ENCODE results near the gene PPARGC1A.

DNA sequence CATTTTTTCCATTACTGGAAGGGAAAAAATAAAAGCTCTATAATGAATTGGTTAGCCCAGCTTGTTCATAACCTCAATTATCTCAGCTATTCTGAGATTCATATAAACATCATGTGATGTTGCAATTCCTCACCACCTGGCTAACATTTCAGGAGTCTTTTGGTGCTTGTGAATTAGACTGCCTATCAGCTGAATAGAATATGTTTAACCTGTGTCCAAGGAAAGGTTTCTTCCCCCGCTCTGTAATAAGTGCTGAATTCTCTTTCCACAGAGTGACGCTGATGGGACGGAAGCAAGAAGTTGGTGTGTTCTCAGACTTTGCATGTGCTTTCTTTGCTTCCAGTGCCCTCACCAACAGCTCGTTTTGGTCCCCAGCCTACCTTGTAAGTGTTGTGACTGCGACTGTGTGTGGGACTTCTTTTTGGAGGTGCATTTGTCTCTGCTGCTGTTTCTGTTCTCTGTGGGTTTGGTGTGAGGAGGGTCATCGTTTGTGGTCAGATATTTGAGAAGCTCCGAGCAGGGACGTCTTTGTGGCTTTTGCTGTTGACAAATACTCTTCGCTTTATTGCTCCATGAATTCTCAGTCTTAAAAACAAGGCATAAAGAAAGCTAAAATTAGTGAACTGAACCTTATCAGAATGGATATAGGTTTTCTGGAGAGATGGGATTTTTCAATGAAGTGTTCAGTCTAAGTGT is 61.7 kb downstream of the PPARGC1A start:
- TF ChIP-seq, protein P1, sequence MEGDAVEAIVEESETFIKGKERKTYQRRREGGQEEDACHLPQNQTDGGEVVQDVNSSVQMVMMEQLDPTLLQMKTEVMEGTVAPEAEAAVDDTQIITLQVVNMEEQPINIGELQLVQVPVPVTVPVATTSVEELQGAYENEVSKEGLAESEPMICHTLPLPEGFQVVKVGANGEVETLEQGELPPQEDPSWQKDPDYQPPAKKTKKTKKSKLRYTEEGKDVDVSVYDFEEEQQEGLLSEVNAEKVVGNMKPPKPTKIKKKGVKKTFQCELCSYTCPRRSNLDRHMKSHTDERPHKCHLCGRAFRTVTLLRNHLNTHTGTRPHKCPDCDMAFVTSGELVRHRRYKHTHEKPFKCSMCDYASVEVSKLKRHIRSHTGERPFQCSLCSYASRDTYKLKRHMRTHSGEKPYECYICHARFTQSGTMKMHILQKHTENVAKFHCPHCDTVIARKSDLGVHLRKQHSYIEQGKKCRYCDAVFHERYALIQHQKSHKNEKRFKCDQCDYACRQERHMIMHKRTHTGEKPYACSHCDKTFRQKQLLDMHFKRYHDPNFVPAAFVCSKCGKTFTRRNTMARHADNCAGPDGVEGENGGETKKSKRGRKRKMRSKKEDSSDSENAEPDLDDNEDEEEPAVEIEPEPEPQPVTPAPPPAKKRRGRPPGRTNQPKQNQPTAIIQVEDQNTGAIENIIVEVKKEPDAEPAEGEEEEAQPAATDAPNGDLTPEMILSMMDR (IDR thresholded peaks at IDR 0.05), result no peak
- TF ChIP-seq POLR2A (IDR thresholded peaks at IDR 0.05), result no peak

Data from esophagus squamous epithelium (tissue), 4 donors.